ENCODE measurements around the gene HHIP. TPM values are rescaled to one million over a fixed set of nuclear protein-coding genes. Genes with fewer than 3 reads are reported as not detected.

The HHIP gene
- total and polyA plus RNA-seq, 2 of the 13 experiments (the other 11 are each of a cell fraction or from before 2014, with no cell fraction given) = not detected

GRCh38 chr4:144733566-144733965 lies 87.6 kb downstream of the HHIP start:
- Histone ChIP-seq H3K4me3 (replicated peaks in 1 of 3; ENCODE audit: insufficient read depth in 1 of 3, low read depth in 2 of 3, low read length in 3 of 3) (no peak overlapping the region), H4K20me1 (ENCODE audit: insufficient read depth, low read length) (no peaks in the 10 kb centered on the region), H3K9me3 (ENCODE audit: low read length) (no peaks in the 10 kb centered on the region), H3K27me3 (ENCODE audit: control insufficient read depth in 1 of 2, insufficient read depth in 2 of 2, low read length in 2 of 2) (no peaks in the 10 kb centered on the region), H3K79me2 (ENCODE audit: insufficient read depth, low read length) (no peaks in the 10 kb centered on the region), H3K36me3 (replicated peaks in 1 of 2; ENCODE audit: control insufficient read depth in 1 of 2, insufficient read depth in 2 of 2, low read length in 2 of 2) (no peaks in the 10 kb centered on the region), H3K4me1 (ENCODE audit: insufficient read depth, low read length) (no peaks in the 10 kb centered on the region), H3K9ac (ENCODE audit: insufficient read depth, low read depth, low read length) (no peak overlapping the region), H3K27ac (ENCODE audit: extremely low read length, insufficient read depth, low read length) (no peak overlapping the region), H2AFZ (ENCODE audit: low read length) (no peak overlapping the region), H3K4me2 (ENCODE audit: low read depth, low read length) (no peak overlapping the region)
- TF ChIP-seq SP2 (CRISPR knock-in tag; IDR thresholded peaks at IDR 0.05) = no peak
- TF ChIP-seq ZUFSP (CRISPR knock-in tag; IDR thresholded peaks at IDR 0.05; ENCODE audit: borderline replicate concordance) = no peak
- no peak for TF ChIP-seq ZNF605 (CRISPR knock-in tag; IDR thresholded peaks at IDR 0.05)
- TF ChIP-seq KAT2B (IDR thresholded peaks at IDR 0.05; ENCODE audit: borderline replicate concordance, low read depth, low read length) = no peak
- TF ChIP-seq EZH2 (conservative IDR thresholded peaks at IDR 0.05; ENCODE audit: low read depth, low read length) = no peak
- TF ChIP-seq ZNF773 (CRISPR knock-in tag; IDR thresholded peaks at IDR 0.05; ENCODE audit: borderline replicate concordance) = no peak
- no peak for TF ChIP-seq MEF2D (CRISPR knock-in tag; IDR thresholded peaks at IDR 0.05)
- TF ChIP-seq RFXAP (CRISPR knock-in tag; IDR thresholded peaks at IDR 0.05; ENCODE audit: borderline replicate concordance) = no peak
- no peak for TF ChIP-seq CREB1 (IDR thresholded peaks at IDR 0.05)
- no peak for TF ChIP-seq CREB1 (CRISPR knock-in tag; IDR thresholded peaks at IDR 0.05)
- DNase-seq (ENCODE audit: low spot score) (no peak), FAIRE-seq (no peak), ATAC-seq (no peak)
- intact Hi-C loops (cut with micrococcal nuclease; ENCODE audit: unreplicated experiment) (no loop called here), in situ Hi-C loops (cut with HindIII; ENCODE audit: extremely low pct_ligation_motif_present, low pct_unique_long_range_greater_than_20kb) (no loop called here)
- no TSS peak for BruUV-seq (replicated peaks)
- CTCF ChIA-PET (ENCODE audit: low intra/inter-chr PET ratio, low total read pairs) = no interaction called here
- 2% methylated on average over 2 of the region's 2 CpGs for WGBS (ENCODE audit: low lambda C conversion rate)
- POLR2A ChIA-PET = no interaction called here

Data from HepG2 (cell line).